ENCODE results near the gene SLC5A5.
"Not testable (repeated sequence)": the region's sequence is repeated elsewhere in the genome, so short reads cannot be mapped to it uniquely, and the experiment has no call there.

The SLC5A5 gene

DNA sequence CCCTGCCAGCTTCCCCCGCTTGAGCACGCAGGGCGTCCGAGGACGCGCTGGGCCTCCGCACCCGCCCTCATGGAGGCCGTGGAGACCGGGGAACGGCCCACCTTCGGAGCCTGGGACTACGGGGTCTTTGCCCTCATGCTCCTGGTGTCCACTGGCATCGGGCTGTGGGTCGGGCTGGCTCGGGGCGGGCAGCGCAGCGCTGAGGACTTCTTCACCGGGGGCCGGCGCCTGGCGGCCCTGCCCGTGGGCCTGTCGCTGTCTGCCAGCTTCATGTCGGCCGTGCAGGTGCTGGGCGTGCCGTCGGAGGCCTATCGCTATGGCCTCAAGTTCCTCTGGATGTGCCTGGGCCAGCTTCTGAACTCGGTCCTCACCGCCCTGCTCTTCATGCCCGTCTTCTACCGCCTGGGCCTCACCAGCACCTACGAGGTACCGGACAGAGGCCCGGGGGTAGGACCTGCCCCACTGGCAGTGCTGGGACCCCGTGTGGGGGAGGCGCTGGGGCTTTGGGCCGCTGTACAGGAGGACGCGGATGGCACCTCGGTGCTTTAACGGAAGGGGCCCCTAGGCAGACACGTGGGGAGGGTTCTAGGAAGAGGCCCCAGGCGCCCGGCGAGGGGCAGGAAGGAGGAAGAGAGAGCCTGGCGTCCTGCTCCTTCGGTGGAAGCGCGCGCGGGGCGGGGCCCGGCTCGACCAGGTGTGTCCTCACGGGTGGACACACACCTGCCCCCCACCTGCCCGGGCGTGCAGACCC is 681 bp downstream of the SLC5A5 start:
- peak; percentile 42 to 44 for DNase-seq

DNA sequence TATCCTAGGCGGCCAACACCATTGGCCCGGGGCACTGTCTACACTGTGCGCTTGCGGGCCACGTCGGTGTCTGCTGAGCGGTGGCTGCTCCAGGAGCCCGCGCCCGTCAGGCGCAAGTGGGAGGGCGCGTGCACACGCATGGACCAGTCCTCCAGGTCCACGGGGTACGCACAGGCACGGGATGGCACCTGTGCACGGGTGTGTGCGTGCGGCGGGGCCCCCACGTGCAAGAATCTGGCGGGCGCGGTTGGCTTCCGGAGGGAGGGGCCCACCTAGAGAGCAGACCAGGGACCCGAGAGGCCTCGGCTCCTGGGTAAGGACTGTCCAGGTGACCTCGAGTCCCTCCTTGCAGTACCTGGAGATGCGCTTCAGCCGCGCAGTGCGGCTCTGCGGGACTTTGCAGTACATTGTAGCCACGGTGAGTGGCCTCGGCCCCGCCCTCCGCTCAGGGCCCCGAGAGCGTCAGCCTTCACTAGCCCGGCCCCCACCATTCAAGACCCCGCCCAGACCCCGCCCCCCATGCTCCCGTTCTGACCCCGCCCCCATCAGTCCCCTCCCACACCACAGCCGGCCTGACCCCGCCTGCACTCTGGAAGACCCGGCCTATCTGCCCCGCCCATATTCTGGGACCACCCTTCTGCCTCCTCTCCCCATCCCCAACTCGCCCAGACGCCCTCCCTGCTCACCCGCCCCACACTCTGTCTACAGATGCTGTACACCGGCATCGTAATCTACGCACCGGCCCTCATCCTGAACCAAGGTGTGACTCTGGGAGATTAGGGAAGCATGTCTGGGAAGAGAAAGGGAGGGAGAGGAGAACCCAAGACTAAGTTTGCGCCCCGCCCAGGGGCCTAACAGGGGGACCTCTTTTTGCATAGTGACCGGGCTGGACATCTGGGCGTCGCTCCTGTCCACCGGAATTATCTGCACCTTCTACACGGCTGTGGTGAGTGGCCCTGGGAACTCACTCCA is 2.3 kb downstream of the SLC5A5 start:
- peak; percentile 64 to 68 for DNase-seq

GRCh38 chr19:17874758-17875135 is 3.0 kb downstream of the SLC5A5 start:
- no peak for DNase-seq

DNA sequence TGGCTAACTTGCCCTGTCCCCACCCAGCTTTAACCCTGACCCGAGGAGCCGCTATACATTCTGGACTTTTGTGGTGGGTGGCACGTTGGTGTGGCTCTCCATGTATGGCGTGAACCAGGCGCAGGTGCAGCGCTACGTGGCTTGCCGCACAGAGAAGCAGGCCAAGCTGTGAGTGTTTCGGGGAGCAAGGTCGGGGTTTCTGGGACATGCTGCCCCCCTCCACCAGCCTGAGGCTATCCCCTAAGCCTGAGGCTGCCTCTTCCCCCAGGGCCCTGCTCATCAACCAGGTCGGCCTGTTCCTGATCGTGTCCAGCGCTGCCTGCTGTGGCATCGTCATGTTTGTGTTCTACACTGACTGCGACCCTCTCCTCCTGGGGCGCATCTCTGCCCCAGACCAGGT is 6.0 kb downstream of the SLC5A5 start:
- DNase-seq, result no peak

DNA sequence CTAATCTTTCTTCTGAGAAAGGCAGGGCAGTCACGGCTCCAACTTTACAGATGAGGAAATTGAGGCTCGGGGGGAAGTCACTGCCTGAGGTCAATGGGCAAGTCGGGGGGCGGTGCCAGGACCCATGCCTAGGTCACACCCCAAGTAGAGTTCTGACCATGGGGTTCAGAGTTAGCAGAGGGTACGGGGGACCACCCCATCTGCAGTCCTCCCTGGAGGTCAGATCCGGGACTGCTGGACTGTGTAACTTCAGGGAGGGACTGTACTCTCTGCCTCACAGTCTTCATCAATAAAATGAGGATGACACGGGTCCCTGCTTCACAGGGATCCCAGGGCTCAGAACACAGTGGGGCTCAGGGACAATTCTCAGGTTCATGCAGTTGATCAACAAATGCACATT is 7.7 kb downstream of the SLC5A5 start:
- DNase-seq, result no peak

- DNase-seq, result no peak
Measured at GRCh38 chr19:17881701-17882100, 10.0 kb downstream of the SLC5A5 start.

GRCh38 chr19:17883627-17884410 is 12.1 kb downstream of the SLC5A5 start:
- DNase-seq, result no peak

- no peak for DNase-seq
Measured at GRCh38 chr19:17886515-17886914, 14.8 kb downstream of the SLC5A5 start.

GRCh38 chr19:17887221-17887620 is 15.5 kb downstream of the SLC5A5 start:
- DNase-seq, result not testable (repeated sequence)

DNA sequence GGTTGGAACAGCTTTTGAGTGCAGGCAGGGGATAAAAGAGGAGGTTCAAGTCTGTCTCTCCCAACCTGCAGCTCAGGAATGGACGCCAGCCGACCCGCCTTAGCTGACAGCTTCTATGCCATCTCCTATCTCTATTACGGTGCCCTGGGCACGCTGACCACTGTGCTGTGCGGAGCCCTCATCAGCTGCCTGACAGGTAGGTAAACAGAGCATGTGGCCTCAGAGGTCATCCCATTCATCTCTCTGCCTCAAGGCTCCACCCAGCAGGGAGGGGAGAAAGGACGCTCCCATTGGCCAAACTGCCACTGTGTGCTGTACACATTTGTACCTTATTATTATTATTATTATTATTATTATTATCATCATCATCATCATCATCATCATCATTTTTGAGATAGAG is 16.5 kb downstream of the SLC5A5 start:
- DNase-seq, result no peak

GRCh38 chr19:17889609-17890214 is 18.0 kb downstream of the SLC5A5 start:
- DNase-seq, result no peak

DNA sequence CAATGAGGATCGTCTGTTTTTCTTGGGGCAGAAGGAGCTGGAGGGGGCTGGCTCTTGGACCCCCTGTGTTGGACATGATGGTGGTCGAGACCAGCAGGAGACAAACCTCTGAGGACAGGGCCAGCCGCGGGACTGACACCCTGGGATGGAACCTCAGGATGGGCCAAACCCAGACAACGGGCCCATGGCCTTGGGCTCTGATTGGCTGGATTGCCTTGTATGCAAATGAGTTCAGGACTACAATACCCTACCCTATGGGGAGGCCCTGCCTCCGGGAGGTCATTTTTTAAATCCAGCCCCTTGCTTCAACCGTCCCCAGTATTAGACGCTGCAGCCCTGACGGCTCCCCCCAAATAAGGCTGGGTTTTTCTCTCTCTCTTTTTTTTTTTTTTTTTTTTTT is 22.0 kb downstream of the SLC5A5 start:
- no peak for DNase-seq

- DNase-seq, result no peak
Measured at GRCh38 chr19:17902701-17903100, 31.0 kb downstream of the SLC5A5 start.

DNA sequence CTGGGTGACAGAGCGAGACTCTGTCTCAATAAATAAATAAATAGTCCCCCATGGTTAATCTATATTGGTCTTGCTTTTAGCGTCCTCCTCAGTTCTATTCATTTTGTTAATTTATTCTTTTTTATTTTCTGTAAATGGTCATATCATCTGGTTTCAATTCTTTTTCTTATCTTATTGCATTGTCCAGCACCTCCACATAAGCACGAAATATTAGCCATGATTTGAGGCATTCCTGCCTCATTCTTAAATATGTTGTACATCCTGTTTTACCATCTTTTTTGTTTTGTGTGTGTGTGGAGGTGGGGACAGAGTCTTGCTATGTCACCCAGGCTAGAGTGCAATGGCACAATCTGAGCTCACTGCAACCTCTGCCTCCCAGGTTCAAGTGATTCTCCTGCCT is 36.5 kb downstream of the SLC5A5 start:
- no peak for DNase-seq

DNA sequence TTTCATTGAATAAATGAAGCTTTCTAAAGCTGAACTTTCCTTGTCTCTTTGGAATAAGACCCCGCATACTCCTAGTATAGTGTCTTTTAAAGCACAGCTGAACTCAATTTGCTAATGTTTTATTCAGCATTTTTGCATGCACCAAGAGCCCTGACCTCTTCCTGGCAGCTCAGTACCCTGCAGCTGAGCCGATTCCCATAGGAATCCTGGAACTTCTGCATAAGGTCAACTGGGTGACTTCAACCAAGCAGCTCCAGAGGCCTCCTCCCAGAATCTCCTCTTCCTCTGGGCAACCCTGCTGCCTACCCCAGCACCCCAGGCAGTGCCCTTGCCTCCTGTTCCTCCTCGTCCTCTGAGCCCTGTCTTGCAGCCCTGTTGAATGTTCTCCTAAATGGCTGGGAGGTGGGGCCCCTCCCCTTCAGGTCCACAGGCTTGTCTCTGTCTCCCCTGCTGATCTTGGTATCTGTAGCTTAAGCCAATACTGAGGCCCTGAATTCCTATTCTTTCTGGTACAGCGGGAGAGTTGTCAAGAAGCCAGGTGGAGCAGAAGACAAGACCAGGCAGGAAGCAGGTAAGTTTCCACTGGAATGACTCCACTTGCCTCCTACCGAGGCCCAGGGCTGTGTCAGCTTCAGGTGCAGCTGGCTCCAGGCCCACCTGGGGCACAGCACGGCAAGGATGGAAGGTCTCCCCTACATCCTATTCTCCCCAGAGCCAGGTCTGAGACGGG is 37.4 kb downstream of the SLC5A5 start:
- DNase-seq, result no peak

DNA sequence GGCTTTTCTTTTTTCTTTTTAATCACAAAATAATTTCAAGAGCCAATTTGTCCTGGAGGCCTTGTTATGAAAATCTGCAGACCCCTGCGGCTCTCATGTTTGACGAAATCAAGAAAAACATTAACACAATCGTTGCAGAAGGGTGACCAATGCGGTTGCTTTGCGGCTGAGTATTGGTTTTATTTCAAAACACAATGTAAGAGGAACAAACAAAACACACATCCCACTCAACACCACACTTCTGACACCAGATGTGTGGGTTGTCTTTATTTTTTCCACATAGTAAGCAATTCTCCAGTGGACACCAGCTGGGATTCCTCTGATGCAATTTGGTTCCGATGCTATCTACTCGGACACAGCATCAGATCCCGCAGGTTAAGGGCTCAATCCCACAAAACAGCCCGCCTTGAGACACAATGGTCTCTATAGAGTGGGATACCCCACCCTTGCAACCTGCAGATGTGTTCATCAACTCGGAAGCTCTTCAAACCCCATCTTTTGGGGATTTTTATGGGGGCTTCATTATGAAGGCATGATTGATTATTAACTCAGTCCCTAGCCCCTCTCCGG is 39.1 kb downstream of the SLC5A5 start:
- no peak for DNase-seq

DNA sequence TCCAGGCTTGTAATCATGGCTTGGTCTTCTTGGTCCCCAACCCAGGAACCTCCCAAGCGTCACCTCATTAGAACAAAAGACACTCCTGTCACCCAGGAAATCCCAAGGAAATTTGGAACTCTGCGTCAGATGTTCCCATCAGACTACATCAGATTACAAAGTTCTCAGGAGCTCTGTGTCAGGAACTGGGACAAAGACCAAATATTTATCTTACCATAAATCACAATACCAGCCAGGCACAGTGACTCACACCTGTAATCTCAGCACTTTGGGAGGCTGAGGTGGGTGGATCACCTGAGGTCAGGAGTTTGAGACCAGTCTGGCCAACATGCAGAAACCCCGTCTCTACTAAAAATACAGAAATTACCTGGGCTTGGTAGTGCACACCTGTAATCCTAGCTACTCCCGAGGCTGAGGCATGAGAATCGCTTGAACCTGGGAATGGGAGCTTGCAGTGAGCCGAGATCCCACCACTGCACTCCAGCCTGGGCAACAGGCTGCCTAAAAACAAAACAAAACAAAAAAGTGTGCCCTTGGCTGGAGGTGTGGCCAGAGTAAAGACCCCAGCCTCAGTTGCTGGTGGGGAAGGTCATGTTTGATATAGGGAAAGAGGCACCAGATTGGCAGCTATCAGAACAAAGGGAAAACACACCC is 44.3 kb downstream of the SLC5A5 start:
- no peak for DNase-seq

DNA sequence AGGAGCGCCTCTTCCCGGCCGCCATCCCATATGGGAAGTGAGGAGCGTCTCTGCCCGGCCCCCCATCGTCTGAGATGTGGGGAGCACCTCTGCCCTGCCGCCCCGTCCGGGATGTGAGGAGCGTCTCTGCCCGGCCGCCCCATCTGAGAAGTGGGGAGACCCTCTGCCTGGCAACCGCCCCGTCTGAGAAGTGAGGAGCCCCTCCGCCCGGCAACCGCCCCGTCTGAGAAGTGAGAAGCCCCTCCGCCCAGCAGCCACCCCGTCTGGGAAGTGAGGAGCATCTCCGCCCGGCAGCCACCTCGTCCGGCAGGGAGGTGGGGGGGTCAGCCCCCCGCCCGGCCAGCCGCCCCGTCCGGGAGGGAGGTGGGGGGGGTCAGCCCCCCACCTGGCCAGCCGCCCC is 46.4 kb downstream of the SLC5A5 start:
- not testable (repeated sequence) for DNase-seq

GRCh38 chr19:17919122-17919521 is 47.4 kb downstream of the SLC5A5 start:
- not testable (repeated sequence) for DNase-seq

DNA sequence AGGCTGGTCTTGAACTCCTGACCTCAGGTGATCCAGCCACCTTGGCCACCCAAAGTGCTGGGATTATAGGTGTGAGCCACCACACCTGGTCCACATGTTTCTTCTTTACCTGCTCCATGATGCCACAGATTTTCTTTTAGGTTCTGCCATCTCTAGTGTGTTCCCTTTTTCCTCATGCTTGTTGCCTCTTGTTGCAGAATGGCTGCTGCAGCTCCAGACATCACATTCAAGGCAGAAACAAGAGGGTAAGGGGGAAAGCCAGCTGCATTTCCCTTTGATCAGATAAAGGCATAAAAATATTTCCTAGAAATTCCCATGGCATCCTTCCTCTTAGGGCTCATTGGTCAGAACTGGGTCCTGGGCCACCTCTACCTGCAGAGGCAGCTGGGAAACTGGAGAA is 48.8 kb downstream of the SLC5A5 start:
- DNase-seq, result no peak

DNA sequence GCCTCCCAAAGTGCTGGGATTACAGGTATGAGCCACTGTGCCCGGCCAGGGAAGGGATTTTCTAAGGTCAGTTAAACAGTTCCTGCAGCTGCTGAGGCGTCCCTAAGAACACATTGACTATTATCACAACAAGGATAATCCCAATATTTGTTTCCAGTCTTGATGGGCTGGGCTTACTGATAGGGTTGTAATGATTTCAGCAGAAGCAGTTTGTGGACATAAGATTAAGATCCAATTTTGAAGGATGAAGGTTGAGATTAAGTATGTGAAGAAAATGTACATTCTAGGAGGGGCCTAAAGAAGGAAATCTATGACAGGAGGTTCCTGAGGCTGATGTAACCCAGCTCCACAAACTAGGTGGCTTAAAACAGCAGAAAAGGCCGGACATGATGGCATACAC is 50.4 kb downstream of the SLC5A5 start:
- no peak for DNase-seq
